Measurements from ENCODE around the gene SPECC1.
"Not testable (repeated sequence)": the region's sequence is repeated elsewhere in the genome, so short reads cannot be mapped to it uniquely, and the experiment has no call there.

SPECC1 gene

GRCh38 chr17:20033415-20033814, 24.3 kb downstream of the SPECC1 start:
- H3K4me2 ChIP-seq (ENCODE audit: low read length), result no peak overlapping the region
- no peaks in the 10 kb centered on the region for H4K20me1 ChIP-seq (ENCODE audit: insufficient read depth, low read length)
- no peak overlapping the region for H2AFZ ChIP-seq (ENCODE audit: low read length)
- no peaks in the 10 kb centered on the region for H3K79me2 ChIP-seq (ENCODE audit: insufficient read depth, low read length)
- TF ChIP-seq, protein P1, sequence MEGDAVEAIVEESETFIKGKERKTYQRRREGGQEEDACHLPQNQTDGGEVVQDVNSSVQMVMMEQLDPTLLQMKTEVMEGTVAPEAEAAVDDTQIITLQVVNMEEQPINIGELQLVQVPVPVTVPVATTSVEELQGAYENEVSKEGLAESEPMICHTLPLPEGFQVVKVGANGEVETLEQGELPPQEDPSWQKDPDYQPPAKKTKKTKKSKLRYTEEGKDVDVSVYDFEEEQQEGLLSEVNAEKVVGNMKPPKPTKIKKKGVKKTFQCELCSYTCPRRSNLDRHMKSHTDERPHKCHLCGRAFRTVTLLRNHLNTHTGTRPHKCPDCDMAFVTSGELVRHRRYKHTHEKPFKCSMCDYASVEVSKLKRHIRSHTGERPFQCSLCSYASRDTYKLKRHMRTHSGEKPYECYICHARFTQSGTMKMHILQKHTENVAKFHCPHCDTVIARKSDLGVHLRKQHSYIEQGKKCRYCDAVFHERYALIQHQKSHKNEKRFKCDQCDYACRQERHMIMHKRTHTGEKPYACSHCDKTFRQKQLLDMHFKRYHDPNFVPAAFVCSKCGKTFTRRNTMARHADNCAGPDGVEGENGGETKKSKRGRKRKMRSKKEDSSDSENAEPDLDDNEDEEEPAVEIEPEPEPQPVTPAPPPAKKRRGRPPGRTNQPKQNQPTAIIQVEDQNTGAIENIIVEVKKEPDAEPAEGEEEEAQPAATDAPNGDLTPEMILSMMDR (IDR thresholded peaks at IDR 0.05; ENCODE audit: low read length), result no peak
- TF ChIP-seq EZH2 (IDR thresholded peaks at IDR 0.05; ENCODE audit: borderline replicate concordance, low read length), result no peak
- 0 out of 2 replicates have a peak, but pooled peaks cover 3% of the 10 kb centered on the region for H3K27me3 ChIP-seq (ENCODE audit: insufficient read depth, low read length)
- no peak overlapping the region for H3K4me3 ChIP-seq (ENCODE audit: low read depth, low read length, poor library complexity, severe bottlenecking)
- H3K9ac ChIP-seq (ENCODE audit: low read length), result no peak overlapping the region
- H3K36me3 ChIP-seq (ENCODE audit: insufficient read depth, low read length), result no peaks in the 10 kb centered on the region
- H3K27ac ChIP-seq (ENCODE audit: low read depth, low read length, poor library complexity, severe bottlenecking), result no peak overlapping the region
- no peaks in the 10 kb centered on the region for H3F3A ChIP-seq (ENCODE audit: insufficient read depth, low read length)
- H3K4me1 ChIP-seq (ENCODE audit: insufficient read depth, low read length, severe bottlenecking), result no peaks in the 10 kb centered on the region
- no peaks in the 10 kb centered on the region for H3K9me2 ChIP-seq (ENCODE audit: low read depth, low read length)
- no peaks in the 10 kb centered on the region for H3K9me3 ChIP-seq (ENCODE audit: low read length)

GRCh38 chr17:20035501-20035900, 26.3 kb downstream of the SPECC1 start:
- H3K4me1 ChIP-seq (ENCODE audit: insufficient read depth, low read length, severe bottlenecking), result no peaks in the 10 kb centered on the region
- no peak for TF ChIP-seq EZH2 (IDR thresholded peaks at IDR 0.05; ENCODE audit: borderline replicate concordance, low read length)
- TF ChIP-seq, protein P1 (IDR thresholded peaks at IDR 0.05; ENCODE audit: low read length), result no peak

GRCh38 chr17:20037286-20037685, 28.1 kb downstream of the SPECC1 start:
- H3K36me3 ChIP-seq (ENCODE audit: insufficient read depth, low read length); H3K9me3 ChIP-seq (ENCODE audit: low read length); H3K4me3 ChIP-seq (ENCODE audit: low read depth, low read length, poor library complexity, severe bottlenecking); H3K4me2 ChIP-seq (ENCODE audit: low read length); H3K4me1 ChIP-seq (ENCODE audit: insufficient read depth, low read length, severe bottlenecking); H3K79me2 ChIP-seq (ENCODE audit: insufficient read depth, low read length); H3F3A ChIP-seq (ENCODE audit: insufficient read depth, low read length); H3K27ac ChIP-seq (ENCODE audit: low read depth, low read length, poor library complexity, severe bottlenecking); H3K9ac ChIP-seq (ENCODE audit: low read length); H4K20me1 ChIP-seq (ENCODE audit: insufficient read depth, low read length); H3K9me2 ChIP-seq (ENCODE audit: low read depth, low read length); H3K27me3 ChIP-seq (ENCODE audit: insufficient read depth, low read length); H2AFZ ChIP-seq (ENCODE audit: low read length): not testable (repeated sequence)

More at GRCh38 chr17:20035501-20035900, 26.3 kb downstream of the SPECC1 start:
- H3K9me3 ChIP-seq (ENCODE audit: low read length), result no peaks in the 10 kb centered on the region
- no peaks in the 10 kb centered on the region for H3F3A ChIP-seq (ENCODE audit: insufficient read depth, low read length)
- H3K27me3 ChIP-seq (ENCODE audit: insufficient read depth, low read length), result 0 out of 2 replicates have a peak, but pooled peaks cover 3% of the 10 kb centered on the region
- no peak overlapping the region for H3K9ac ChIP-seq (ENCODE audit: low read length)
- H4K20me1 ChIP-seq (ENCODE audit: insufficient read depth, low read length), result no peaks in the 10 kb centered on the region
- H3K27ac ChIP-seq (ENCODE audit: low read depth, low read length, poor library complexity, severe bottlenecking), result no peak overlapping the region
- no peak overlapping the region for H2AFZ ChIP-seq (ENCODE audit: low read length)
- H3K36me3 ChIP-seq (ENCODE audit: insufficient read depth, low read length), result no peaks in the 10 kb centered on the region
- H3K4me2 ChIP-seq (ENCODE audit: low read length), result no peak overlapping the region
- no peaks in the 10 kb centered on the region for H3K9me2 ChIP-seq (ENCODE audit: low read depth, low read length)
- no peak overlapping the region for H3K4me3 ChIP-seq (ENCODE audit: low read depth, low read length, poor library complexity, severe bottlenecking)
- H3K79me2 ChIP-seq (ENCODE audit: insufficient read depth, low read length), result no peaks in the 10 kb centered on the region

DNA sequence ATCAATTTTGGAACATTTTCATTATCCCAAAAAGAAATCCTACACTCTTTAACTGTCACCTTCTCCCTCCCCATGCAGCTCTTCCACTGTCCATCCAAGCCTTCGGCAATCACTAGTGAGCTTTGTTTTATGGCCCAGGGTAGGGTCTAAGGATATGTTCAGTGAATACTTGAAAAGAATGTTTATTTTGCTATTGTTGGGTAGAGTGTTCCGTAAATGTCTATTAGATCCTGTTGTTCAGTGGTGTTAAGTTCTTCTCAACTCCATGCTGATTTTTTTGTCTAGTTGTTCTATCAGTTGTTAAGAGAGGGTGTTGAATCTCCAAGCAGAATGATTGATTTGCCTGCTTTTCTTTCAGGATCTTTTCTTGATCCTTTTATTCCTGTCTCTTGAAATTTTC, 29.9 kb downstream of the SPECC1 start:
- no peaks in the 10 kb centered on the region for H3K79me2 ChIP-seq (ENCODE audit: insufficient read depth, low read length)
- H3K4me1 ChIP-seq (ENCODE audit: insufficient read depth, low read length, severe bottlenecking), result no peaks in the 10 kb centered on the region
- H3K9ac ChIP-seq (ENCODE audit: low read length), result no peak overlapping the region
- H3K9me3 ChIP-seq (ENCODE audit: low read length), result no peaks in the 10 kb centered on the region
- TF ChIP-seq, protein P1 (IDR thresholded peaks at IDR 0.05; ENCODE audit: low read length), result no peak
- TF ChIP-seq EZH2 (IDR thresholded peaks at IDR 0.05; ENCODE audit: borderline replicate concordance, low read length), result no peak
- H4K20me1 ChIP-seq (ENCODE audit: insufficient read depth, low read length), result no peaks in the 10 kb centered on the region
- H3F3A ChIP-seq (ENCODE audit: insufficient read depth, low read length), result no peaks in the 10 kb centered on the region
- H3K9me2 ChIP-seq (ENCODE audit: low read depth, low read length), result no peaks in the 10 kb centered on the region
- no peaks in the 10 kb centered on the region for H3K36me3 ChIP-seq (ENCODE audit: insufficient read depth, low read length)
- H2AFZ ChIP-seq (ENCODE audit: low read length), result no peak overlapping the region
- no peaks in the 10 kb centered on the region; the same call in 1 of the 2 replicates for H3K27me3 ChIP-seq (ENCODE audit: insufficient read depth, low read length)
- no peak overlapping the region for H3K4me2 ChIP-seq (ENCODE audit: low read length)
- H3K4me3 ChIP-seq (ENCODE audit: low read depth, low read length, poor library complexity, severe bottlenecking), result no peak overlapping the region
- no peak overlapping the region for H3K27ac ChIP-seq (ENCODE audit: low read depth, low read length, poor library complexity, severe bottlenecking)

Data from OCI-LY1 (cell line).